GM18508 (cell line): ENCODE measurements around the gene TSHZ3.

Experiments used
- ATAC-seq: cut with Tn5 transposase; IDR thresholded peaks from one replicate; pipeline ENCODE4 v1.9.1; 2021; ENCODE audit warnings: moderate number of reproducible peaks; ENCODE audit not compliant: insufficient read depth, unreplicated experiment

The TSHZ3 gene

GRCh38 chr19:31316201-31316951, 32.9 kb downstream of the TSHZ3 start:
- ATAC-seq, result no peak

DNA sequence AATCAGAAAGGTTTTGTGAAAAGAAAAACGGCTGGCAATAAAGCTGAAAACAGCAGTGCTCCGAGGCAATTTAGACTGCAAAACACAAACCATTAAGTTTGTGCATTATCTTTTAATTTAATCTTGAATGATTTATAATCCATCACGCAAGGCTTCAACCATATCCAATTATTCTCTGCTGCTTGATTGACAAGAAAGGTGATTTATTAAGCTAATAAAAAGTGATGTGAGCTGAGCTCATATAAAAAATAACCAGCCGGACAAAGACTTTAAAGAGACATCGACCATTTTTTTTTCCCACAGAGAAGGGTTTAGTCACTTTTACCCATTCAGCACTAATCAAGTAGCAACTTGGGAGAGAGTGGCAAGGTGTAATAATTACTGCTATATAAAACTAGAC, 33.6 kb downstream of the TSHZ3 start:
- no peak for ATAC-seq

DNA sequence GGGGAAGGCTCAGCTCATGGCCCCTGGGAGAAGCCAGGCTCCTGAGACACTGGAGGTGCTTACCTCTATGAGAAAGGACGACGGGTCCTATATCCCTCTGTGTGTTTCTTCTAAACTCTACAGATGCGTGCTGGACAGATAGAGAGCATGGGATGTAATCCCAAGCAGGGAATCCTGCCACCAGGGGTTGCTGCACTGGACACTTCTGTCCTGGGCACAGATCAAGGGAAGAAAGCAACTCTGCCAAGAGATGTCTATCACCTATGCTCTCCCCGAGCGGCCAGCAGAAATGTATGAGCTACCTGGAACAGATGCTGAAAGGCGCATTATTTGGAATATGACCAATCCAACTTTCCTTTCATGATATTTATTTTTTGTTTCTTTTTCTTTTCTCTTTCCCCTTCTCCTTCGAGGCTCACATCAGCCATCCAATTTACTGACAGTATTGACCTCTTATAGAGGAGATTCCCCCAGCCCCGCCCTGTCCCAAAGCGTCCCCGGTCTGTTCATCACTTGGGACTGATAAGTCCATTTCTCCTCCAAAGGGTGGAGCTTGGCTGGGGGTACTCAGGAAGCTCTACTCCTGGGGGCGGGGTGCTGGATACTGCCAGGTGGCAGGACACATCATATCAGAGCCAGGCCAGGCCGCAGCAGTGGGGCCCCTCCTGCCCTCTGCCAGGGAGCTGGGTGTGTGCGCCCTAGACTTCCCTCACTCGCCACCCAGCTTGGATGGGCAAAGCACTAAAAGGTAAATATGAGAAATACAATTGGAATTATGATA, 34.2 kb downstream of the TSHZ3 start:
- no peak for ATAC-seq

- no peak for ATAC-seq
Observed at GRCh38 chr19:31314156-31314555, 35.1 kb downstream of the TSHZ3 start.

DNA sequence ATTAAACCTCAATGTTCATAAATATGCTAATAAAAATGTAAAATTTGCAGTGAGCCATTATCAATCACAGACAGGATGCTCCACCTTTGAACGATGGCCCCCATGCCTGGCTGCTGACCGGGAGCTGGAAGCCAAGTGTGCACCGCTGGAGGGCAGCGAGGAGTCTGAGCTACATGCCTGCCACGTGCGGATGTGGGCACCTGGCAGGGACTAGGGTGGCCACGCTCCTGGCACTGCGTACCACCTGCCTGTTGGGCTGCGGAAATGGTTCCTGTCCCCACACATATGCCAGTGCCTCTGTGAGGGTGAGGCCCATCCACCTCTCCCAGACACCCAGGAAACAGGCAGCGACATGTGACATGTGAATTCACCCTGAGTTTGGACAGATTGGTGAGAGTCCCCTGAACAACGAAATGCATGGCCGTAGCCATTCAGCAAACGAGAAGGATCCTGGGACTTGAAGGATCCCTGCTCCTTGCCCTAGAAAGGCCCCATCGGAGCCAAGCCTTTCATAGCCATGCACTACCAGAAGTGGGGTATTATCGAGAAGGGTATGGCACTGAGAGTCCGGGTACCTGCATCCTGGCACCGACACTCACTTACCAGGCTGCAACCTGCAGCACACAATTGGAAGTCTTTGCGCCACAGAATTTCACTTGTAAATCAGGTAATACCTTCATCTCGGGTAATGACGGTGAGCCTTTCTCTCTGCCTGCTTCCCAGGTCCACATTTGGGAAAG, 35.8 kb downstream of the TSHZ3 start:
- no peak for ATAC-seq

- ATAC-seq, result no peak
Observed at GRCh38 chr19:31312677-31313244, 36.5 kb downstream of the TSHZ3 start.

- no peak for ATAC-seq
Observed at GRCh38 chr19:31312009-31312676, 37.1 kb downstream of the TSHZ3 start.

GRCh38 chr19:31310432-31311133, 38.7 kb downstream of the TSHZ3 start:
- no peak for ATAC-seq

GRCh38 chr19:31308781-31309180, 40.5 kb downstream of the TSHZ3 start:
- no peak for ATAC-seq

- no peak for ATAC-seq
Observed at GRCh38 chr19:31307071-31307669, 42.1 kb downstream of the TSHZ3 start.

GRCh38 chr19:31306006-31306753, 43.1 kb downstream of the TSHZ3 start:
- ATAC-seq, result no peak

DNA sequence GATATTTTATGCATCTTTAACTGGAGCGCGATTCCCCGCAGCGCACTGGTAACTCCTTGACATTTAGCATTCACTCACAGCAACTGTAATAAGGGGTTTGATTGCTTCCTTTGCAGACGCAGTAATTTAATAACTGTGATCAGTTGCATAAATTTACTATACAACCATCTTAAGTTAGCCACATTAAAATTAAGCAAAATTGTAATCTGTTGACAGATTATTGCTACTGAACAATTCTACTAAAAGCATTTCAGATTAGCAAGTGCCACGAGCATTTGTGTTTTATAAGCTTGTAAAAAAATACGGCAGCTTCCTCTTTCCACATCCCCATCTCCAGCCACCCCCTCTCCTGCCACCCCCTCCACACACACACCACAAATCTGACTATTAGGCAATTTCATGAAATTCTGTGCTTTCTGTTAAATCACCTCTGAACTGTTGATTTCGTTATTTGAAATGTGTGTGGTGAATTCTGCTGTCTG, 44.4 kb downstream of the TSHZ3 start:
- no peak for ATAC-seq

GRCh38 chr19:31303262-31303815, 45.9 kb downstream of the TSHZ3 start:
- no peak for ATAC-seq

GRCh38 chr19:31301306-31301980, 47.8 kb downstream of the TSHZ3 start:
- no peak for ATAC-seq

GRCh38 chr19:31300422-31300821, 48.8 kb downstream of the TSHZ3 start:
- ATAC-seq, result no peak

- ATAC-seq, result no peak
Observed at GRCh38 chr19:31299665-31300064, 49.6 kb downstream of the TSHZ3 start.

- ATAC-seq, result no peak
Observed at GRCh38 chr19:31297991-31298390, 51.2 kb downstream of the TSHZ3 start.
